ENCODE measurements around the gene PKHD1. TPM values are rescaled to one million over a fixed set of nuclear protein-coding genes. Genes with fewer than 3 reads are reported as not detected.

The PKHD1 gene
- total RNA-seq, 1 experiment from 2014 or later, result not detected

- CTCF ChIA-PET, result interaction anchor here (0.6 to 3.9 kb wide), 4 partner anchors 12 to 282 kb away, joined by 3 to 39 read pairs (median 10); no protein-coding TSS in a partner anchor
- Mint-ChIP-seq H3K9me3 (ENCODE audit: unreplicated experiment) (no peaks in the 10 kb centered on the region), H3K4me1 (ENCODE audit: insufficient read depth, unreplicated experiment) (no peaks in the 10 kb centered on the region), H3K4me3 (ENCODE audit: unreplicated experiment) (no peak overlapping the region), H3K27ac (ENCODE audit: low read depth, unreplicated experiment) (no peak overlapping the region), H3K27me3 (ENCODE audit: insufficient read depth, unreplicated experiment) (no peaks in the 10 kb centered on the region), H3K36me3 (ENCODE audit: insufficient read depth, unreplicated experiment) (no peaks in the 10 kb centered on the region)
- POLR2A ChIA-PET, result no interaction called here
- no TSS peak for BruUV-seq (replicated peaks)
- TF ChIP-seq CTCF (IDR thresholded peaks at IDR 0.05; ENCODE audit: unreplicated experiment), result no peak
- intact Hi-C loops (cut with micrococcal nuclease), result loop anchor here (5.0 kb wide), 1 partner anchor 1025 kb away; the partner anchor contains the start of gene TFAP2B
- DNase-seq (ENCODE audit: unreplicated experiment), result no peak
Observed at GRCh38 chr6:51842061-51842803, 245.2 kb downstream of the PKHD1 start.

- H3K9me3 Mint-ChIP-seq (ENCODE audit: unreplicated experiment), result no peaks in the 10 kb centered on the region
- DNase-seq (ENCODE audit: unreplicated experiment), result no peak
- H3K27ac Mint-ChIP-seq (ENCODE audit: low read depth, unreplicated experiment), result no peak overlapping the region
- no peak overlapping the region for H3K4me3 Mint-ChIP-seq (ENCODE audit: unreplicated experiment)
- intact Hi-C loops (cut with micrococcal nuclease), result loop anchor here (5.0 kb wide), 1 partner anchor 1024 kb away; the partner anchor contains the start of gene TFAP2B
- no peaks in the 10 kb centered on the region for H3K27me3 Mint-ChIP-seq (ENCODE audit: insufficient read depth, unreplicated experiment)
- no TSS peak for BruUV-seq (replicated peaks)
- H3K4me1 Mint-ChIP-seq (ENCODE audit: insufficient read depth, unreplicated experiment), result no peaks in the 10 kb centered on the region
- no peaks in the 10 kb centered on the region for H3K36me3 Mint-ChIP-seq (ENCODE audit: insufficient read depth, unreplicated experiment)
- TF ChIP-seq CTCF (IDR thresholded peaks at IDR 0.05; ENCODE audit: unreplicated experiment), result no peak
- ChIA-PET CTCF (interaction anchor here (1.7 to 3.9 kb wide), 2 partner anchors 118 to 283 kb away, joined by 4 to 15 read pairs; no protein-coding TSS in a partner anchor), POLR2A (no interaction called here)
Observed at GRCh38 chr6:51841626-51842025, 245.8 kb downstream of the PKHD1 start.

- no peak overlapping the region for H3K27ac Mint-ChIP-seq (ENCODE audit: low read depth, unreplicated experiment)
- H3K36me3 Mint-ChIP-seq (ENCODE audit: insufficient read depth, unreplicated experiment), result no peaks in the 10 kb centered on the region
- H3K4me1 Mint-ChIP-seq (ENCODE audit: insufficient read depth, unreplicated experiment), result no peaks in the 10 kb centered on the region
- CTCF ChIA-PET, result interaction anchor here (0.7 to 1.7 kb wide), 2 partner anchors 81 to 281 kb away, joined by 4 read pairs; no protein-coding TSS in a partner anchor
- intact Hi-C loops (cut with micrococcal nuclease), result loop anchor here (5.0 kb wide), 1 partner anchor 1023 kb away; the partner anchor contains the start of gene TFAP2B
- no peaks in the 10 kb centered on the region for H3K27me3 Mint-ChIP-seq (ENCODE audit: insufficient read depth, unreplicated experiment)
- no peaks in the 10 kb centered on the region for H3K9me3 Mint-ChIP-seq (ENCODE audit: unreplicated experiment)
- BruUV-seq (replicated peaks), result no TSS peak
- no peak for TF ChIP-seq CTCF (IDR thresholded peaks at IDR 0.05; ENCODE audit: unreplicated experiment)
- POLR2A ChIA-PET, result no interaction called here
- DNase-seq (ENCODE audit: unreplicated experiment), result no peak
- no peak overlapping the region for H3K4me3 Mint-ChIP-seq (ENCODE audit: unreplicated experiment)
Observed at GRCh38 chr6:51839726-51840374, 247.6 kb downstream of the PKHD1 start.

GRCh38 chr6:51830666-51831065 lies 256.7 kb downstream of the PKHD1 start:
- no peak overlapping the region for H3K27ac Mint-ChIP-seq (ENCODE audit: low read depth, unreplicated experiment)
- TF ChIP-seq CTCF (IDR thresholded peaks at IDR 0.05; ENCODE audit: unreplicated experiment), result no peak
- DNase-seq (ENCODE audit: unreplicated experiment), result peak; percentile 26
- H3K27me3 Mint-ChIP-seq (ENCODE audit: insufficient read depth, unreplicated experiment), result no peaks in the 10 kb centered on the region
- H3K36me3 Mint-ChIP-seq (ENCODE audit: insufficient read depth, unreplicated experiment), result no peaks in the 10 kb centered on the region
- POLR2A ChIA-PET, result no interaction called here
- no peaks in the 10 kb centered on the region for H3K4me1 Mint-ChIP-seq (ENCODE audit: insufficient read depth, unreplicated experiment)
- BruUV-seq (replicated peaks), result no TSS peak
- H3K9me3 Mint-ChIP-seq (ENCODE audit: unreplicated experiment), result no peaks in the 10 kb centered on the region
- no peak overlapping the region for H3K4me3 Mint-ChIP-seq (ENCODE audit: unreplicated experiment)
- intact Hi-C loops (cut with micrococcal nuclease), result no loop called here
- CTCF ChIA-PET, result interaction anchor here (0.7 to 1.2 kb wide), 3 partner anchors 18 to 599 kb away, joined by 3 read pairs; no protein-coding TSS in a partner anchor

Measured in MCF 10A (cell line).